Neural cell (in vitro differentiated cells): Measurements from ENCODE around the gene RFX5. TPM values are rescaled to one million over a fixed set of nuclear protein-coding genes. Genes with fewer than 3 reads are reported as not detected.

Experiments used
- H2AFZ ChIP-seq: fragments of 200-600, 300-800 bp; sonication (generic), shearing (Covaris generic); 2 replicates; pipeline ENCODE4 v1.6.0; 2014; ENCODE audit warnings: low read depth, mild to moderate bottlenecking, antibody characterized with exemption, low read length, moderate library complexity
- H3F3A ChIP-seq: fragments of 200-600 bp; shearing (Covaris generic); 2 replicates; pipeline ENCODE4 v1.6.1; 2016; ENCODE audit warnings: mild to moderate bottlenecking, moderate library complexity, mixed read lengths, antibody characterized with exemption, low read length; ENCODE audit not compliant: insufficient read depth, poor library complexity, severe bottlenecking
- H3K27ac ChIP-seq: fragments of 200-600, 300-800 bp; sonication (generic), shearing (Covaris generic); 2 replicates; pipeline ENCODE4 v1.5.1; 2014; ENCODE audit warnings: mild to moderate bottlenecking, low read length, moderate library complexity
- H3K27me3 ChIP-seq: fragments of 300-800, 200-600 bp; sonication (generic), shearing (Covaris generic); 2 replicates; pipeline ENCODE4 v1.6.0; 2014; ENCODE audit warnings: mild to moderate bottlenecking, low read depth, low read length, moderate library complexity; ENCODE audit not compliant: insufficient read depth
- H3K36me3 ChIP-seq: fragments of 300-800, 200-600 bp; sonication (generic), shearing (Covaris generic); 2 replicates; pipeline ENCODE4 v1.5.1; 2014; ENCODE audit warnings: mild to moderate bottlenecking, antibody characterized with exemption, low read length, moderate library complexity; ENCODE audit not compliant: insufficient read depth
- H3K4me2 ChIP-seq: fragments of 300-800, 200-600 bp; sonication (generic), shearing (Covaris generic); 2 replicates; pipeline ENCODE4 v1.6.0; 2014; ENCODE audit warnings: mild to moderate bottlenecking, low read length
- H3K4me3 ChIP-seq: fragments of 300-800, 200-600 bp; sonication (generic), shearing (Covaris generic); 2 replicates; pipeline ENCODE4 v1.5.1; 2014; ENCODE audit warnings: mild to moderate bottlenecking, low read length, moderate library complexity
- H3K79me2 ChIP-seq: fragments of 200-600 bp; shearing (Covaris generic); replicated peaks from 2 replicates; pipeline ENCODE4 v1.6.0; 2014; ENCODE audit warnings: mild to moderate bottlenecking, low read length, moderate library complexity; ENCODE audit not compliant: insufficient read depth
- H3K9ac ChIP-seq: fragments of 300-800, 200-600 bp; sonication (generic), shearing (Covaris generic); 2 replicates; pipeline ENCODE4 v1.6.1; 2016; ENCODE audit warnings: mild to moderate bottlenecking, low read length, mixed read lengths
- H3K9me2 ChIP-seq: fragments of 200-600 bp; shearing (Covaris generic); 2 replicates; pipeline ENCODE4 v1.6.1; 2016; ENCODE audit warnings: mild to moderate bottlenecking, low read length, mixed read lengths; ENCODE audit not compliant: insufficient read depth
- H3K9me3 ChIP-seq: fragments of 200-600, 300-800 bp; sonication (generic), shearing (Covaris generic); 2 replicates; pipeline ENCODE4 v1.6.1; 2016; ENCODE audit warnings: mild to moderate bottlenecking, mixed run types, low read length, moderate library complexity, mixed read lengths
- H4K20me1 ChIP-seq: fragments of 200-600 bp; shearing (Covaris generic); 2 replicates; pipeline ENCODE4 v1.6.1; 2016; ENCODE audit warnings: mild to moderate bottlenecking, mixed run types; ENCODE audit not compliant: insufficient read depth
- CTCF ChIP-seq: fragments of 450-650 bp; IDR thresholded peaks from 2 replicates; pipeline ENCODE4 v1.5.1; 2014; ENCODE audit warnings: antibody characterized with exemption, mild to moderate bottlenecking, moderate library complexity; ENCODE audit not compliant: poor library complexity, severe bottlenecking
- EP300 ChIP-seq: fragments of 450-650 bp; conservative IDR thresholded peaks from 2 replicates; pipeline ENCODE4 v1.6.1; 2014; ENCODE audit warnings: antibody characterized with exemption, mild to moderate bottlenecking, moderate library complexity; ENCODE audit not compliant: poor library complexity, severe bottlenecking
- EZH2 ChIP-seq: fragments of 200-600, 300-800 bp; shearing (Covaris generic), sonication (generic); IDR thresholded peaks from 2 replicates; pipeline ENCODE4 v1.6.1; 2014; ENCODE audit warnings: antibody characterized with exemption, low read length, borderline replicate concordance, mild to moderate bottlenecking; ENCODE audit not compliant: insufficient read depth, poor library complexity, severe bottlenecking
- MXI1 ChIP-seq: fragments of 450-650 bp; conservative IDR thresholded peaks from 2 replicates; pipeline ENCODE4 v1.6.1; 2014; ENCODE audit warnings: antibody characterized with exemption, mild to moderate bottlenecking; ENCODE audit not compliant: poor library complexity, severe bottlenecking
- POLR2AphosphoS5 ChIP-seq: IDR thresholded peaks from 2 replicates; pipeline ENCODE4 v1.6.1; 2012
- RAD21 ChIP-seq: fragments of 450-650 bp; conservative IDR thresholded peaks from 2 replicates; pipeline ENCODE4 v1.6.1; 2014; ENCODE audit warnings: antibody characterized with exemption, mild to moderate bottlenecking, moderate library complexity
- REST ChIP-seq: IDR thresholded peaks from 2 replicates; pipeline ENCODE4 v1.6.1; 2012; ENCODE audit warnings: borderline replicate concordance
- SMC3 ChIP-seq: fragments of 450-650 bp; conservative IDR thresholded peaks from 2 replicates; pipeline ENCODE4 v1.6.1; 2014; ENCODE audit warnings: antibody characterized with exemption, mild to moderate bottlenecking, moderate library complexity; ENCODE audit not compliant: poor library complexity
- TAF1 ChIP-seq: IDR thresholded peaks from 2 replicates; pipeline ENCODE4 v1.6.1; 2012; ENCODE audit warnings: low read depth
- polyA plus RNA-seq: library from polyadenylated mRNA; depleted of rRNA; stranded (reverse); fragments of >200 nt; gene quantifications from 2 replicates; pipeline ENCODE4 v1.2.3, GENCODE V29; 2014

Gene RFX5
- polyA plus RNA-seq, 1 donor from 2014 or later = 36.7 TPM

GRCh38 chr1:151324390-151324930 is 22.6 kb downstream of the RFX5 start:
- Histone ChIP-seq H3K4me3 (no peak overlapping the region), H3K9me3 (no peaks in the 10 kb centered on the region), H4K20me1 (no peaks in the 10 kb centered on the region), H2AFZ (no peak overlapping the region), H3K4me2 (no peak overlapping the region), H3K27me3 (no peaks in the 10 kb centered on the region), H3K27ac (no peak overlapping the region), H3K79me2 (peaks cover 16% of the 10 kb centered on the region), H3K36me3 (peaks cover 7% of the 10 kb centered on the region), H3F3A (no peaks in the 10 kb centered on the region), H3K9me2 (no peaks in the 10 kb centered on the region), H3K9ac (no peak overlapping the region)
- TF ChIP-seq REST (no peak), RAD21 (no peak), EP300 (no peak), TAF1 (no peak), POLR2AphosphoS5 (no peak), EZH2 (no peak), MXI1 (no peak), CTCF (no peak), SMC3 (no peak)

- H3K4me3 ChIP-seq = no peak overlapping the region
- no peaks in the 10 kb centered on the region for H3F3A ChIP-seq
- no peak overlapping the region for H3K27ac ChIP-seq
- no peaks in the 10 kb centered on the region for H3K27me3 ChIP-seq
- no peaks in the 10 kb centered on the region for H3K9me2 ChIP-seq
- H3K4me2 ChIP-seq = no peak overlapping the region
- H4K20me1 ChIP-seq = no peaks in the 10 kb centered on the region
- H3K9me3 ChIP-seq = no peaks in the 10 kb centered on the region
- H3K36me3 ChIP-seq = no peaks in the 10 kb centered on the region
- no peaks in the 10 kb centered on the region for H3K79me2 ChIP-seq
- no peak overlapping the region for H2AFZ ChIP-seq
- TF ChIP-seq TAF1 (no peak), SMC3 (no peak), MXI1 (no peak), CTCF (no peak), RAD21 (no peak), EP300 (no peak)
- H3K9ac ChIP-seq = no peak overlapping the region
Measured at GRCh38 chr1:151318975-151319374, 28.1 kb downstream of the RFX5 start.
